Endodermal cell (in vitro differentiated cells): ENCODE measurements around the gene AGBL1. TPM values are rescaled to one million over a fixed set of nuclear protein-coding genes. Genes with fewer than 3 reads are reported as not detected.
A peak's percentile ranks its signal among the peaks of the same experiment; 100 is the strongest.

Experiments
- DNase-seq: peaks from one replicate; pipeline ENCODE4 v3.0.0-alpha.2; 2017
- H3K27ac ChIP-seq: 2 replicates; pipeline ENCODE4 v1.5.1; 2013; ENCODE audit warnings: mild to moderate bottlenecking, low read depth, low read length, moderate library complexity
- H3K27me3 ChIP-seq: 2 replicates; pipeline ENCODE4 v1.6.1; 2013; ENCODE audit warnings: mild to moderate bottlenecking, low read length, moderate library complexity; ENCODE audit not compliant: insufficient read depth, control insufficient read depth, poor library complexity, severe bottlenecking
- H3K36me3 ChIP-seq: 2 replicates; pipeline ENCODE4 v1.7.0; 2013; ENCODE audit warnings: mild to moderate bottlenecking, low read length, moderate library complexity; ENCODE audit not compliant: control insufficient read depth, insufficient read depth
- H3K4me1 ChIP-seq: one replicate; pipeline ENCODE4 v1.7.0; 2013; ENCODE audit warnings: low read length; ENCODE audit not compliant: control insufficient read depth, insufficient read depth
- H3K4me3 ChIP-seq: 2 replicates; pipeline ENCODE4 v1.5.1; 2013; ENCODE audit warnings: mild to moderate bottlenecking, low read length, moderate library complexity
- H3K9ac ChIP-seq: 2 replicates; pipeline ENCODE4 v1.6.1; 2013; ENCODE audit warnings: mild to moderate bottlenecking, low read length, moderate library complexity; ENCODE audit not compliant: poor library complexity, severe bottlenecking; ENCODE audit errors: extremely low read depth
- H3K9me3 ChIP-seq: 2 replicates; pipeline ENCODE4 v1.6.1; 2013; ENCODE audit warnings: mild to moderate bottlenecking, low read length, moderate library complexity; ENCODE audit not compliant: control insufficient read depth
- H3K27ac Mint-ChIP-seq: 2 replicates; pipeline ENCODE4 v1.8.0; 2020; ENCODE audit warnings: mixed read lengths
- H3K27me3 Mint-ChIP-seq: 2 replicates; pipeline ENCODE4 v1.8.0; 2021; ENCODE audit warnings: mild to moderate bottlenecking, mixed read lengths; ENCODE audit not compliant: insufficient read depth
- H3K36me3 Mint-ChIP-seq: 2 replicates; pipeline ENCODE4 v1.8.0; 2020; ENCODE audit warnings: low read depth, mixed read lengths
- H3K4me1 Mint-ChIP-seq: 2 replicates; pipeline ENCODE4 v1.8.0; 2020; ENCODE audit warnings: mixed read lengths
- H3K4me3 Mint-ChIP-seq: 2 replicates; pipeline ENCODE4 v1.8.0; 2020; ENCODE audit warnings: mild to moderate bottlenecking, moderate library complexity, mixed read lengths
- H3K9me3 Mint-ChIP-seq: 2 replicates; pipeline ENCODE4 v1.8.0; 2020; ENCODE audit warnings: mild to moderate bottlenecking, mixed read lengths
- CTCF ChIP-seq: fragments of 200-600 bp; sonication (generic); conservative IDR thresholded peaks from 2 replicates; pipeline ENCODE4 v1.5.0; 2021; ENCODE audit warnings: antibody characterized with exemption, mild to moderate bottlenecking
- WGBS, 2 experiments: methylation state at CpG; one replicate each; pipeline versions ENCODE4 v1.1.5 to v1.1.7; 2013; ENCODE audit warnings: missing lambda C conversion rate in 2 of 2, mixed read lengths in 1 of 2; ENCODE audit not compliant: insufficient coverage in 1 of 2, insufficient read length in 1 of 2; 5-methylcytosine and 5-hydroxymethylcytosine counted together
- total RNA-seq, 2 donors: library from RNA; stranded (reverse); fragmentation: NEBNext Ultra II Directional in 1 of 2; extraction: Animal tissue kit (Norgen Biotek cat#: 25700) in 1 of 2; gene quantifications; 2 replicates in 1 of 2; 3 replicates in 1 of 2; pipeline ENCODE4 v1.2.1, GENCODE V29; 2021

Gene AGBL1
- total RNA-seq, 2 donors from 2014 or later: 0.07 to 0.11 TPM

GRCh38 chr15:86489981-86490380 lies 410.3 kb downstream of the AGBL1 start:
- Mint-ChIP-seq H3K4me3 (no peak overlapping the region), H3K27me3 (peaks cover 26% of the 10 kb centered on the region), H3K9me3 (no peaks in the 10 kb centered on the region), H3K36me3 (no peaks in the 10 kb centered on the region), H3K27ac (no peak overlapping the region), H3K4me1 (peaks cover 13% of the 10 kb centered on the region)
- Histone ChIP-seq H3K9me3 (no peaks in the 10 kb centered on the region), H3K36me3 (no peaks in the 10 kb centered on the region), H3K4me3 (no peak overlapping the region), H3K9ac (no peak overlapping the region), H3K27ac (no peak overlapping the region), H3K27me3 (peaks cover 26% of the 10 kb centered on the region), H3K4me1 (peaks cover 11% of the 10 kb centered on the region)
- TF ChIP-seq CTCF: no peak
- WGBS, 2 experiments: 59 to 79% methylated on average over 5 of the region's 5 CpGs
- DNase-seq: peak; percentile 61

GRCh38 chr15:86491118-86491517 lies 411.4 kb downstream of the AGBL1 start:
- no peak overlapping the region for H3K27ac Mint-ChIP-seq
- H3K27me3 ChIP-seq: peaks cover 18% of the 10 kb centered on the region
- H3K27me3 Mint-ChIP-seq: peaks cover 26% of the 10 kb centered on the region
- peaks cover 17% of the 10 kb centered on the region for H3K4me1 Mint-ChIP-seq
- H3K36me3 Mint-ChIP-seq: no peaks in the 10 kb centered on the region
- peaks cover 11% of the 10 kb centered on the region for H3K4me1 ChIP-seq
- H3K9me3 Mint-ChIP-seq: no peaks in the 10 kb centered on the region
- H3K9me3 ChIP-seq: no peaks in the 10 kb centered on the region
- DNase-seq: no peak
- H3K4me3 Mint-ChIP-seq: no peak overlapping the region
- no peak for TF ChIP-seq CTCF
- H3K36me3 ChIP-seq: no peaks in the 10 kb centered on the region
- H3K9ac ChIP-seq: no peak overlapping the region
- H3K4me3 ChIP-seq: no peak overlapping the region
- H3K27ac ChIP-seq: no peak overlapping the region
- 99 to 100% methylated on average over 2 of the region's 2 CpGs for WGBS, 2 experiments

- Histone ChIP-seq H3K4me1 (peaks cover 11% of the 10 kb centered on the region), H3K9me3 (no peaks in the 10 kb centered on the region), H3K36me3 (no peaks in the 10 kb centered on the region), H3K4me3 (no peak overlapping the region), H3K9ac (no peak overlapping the region), H3K27ac (no peak overlapping the region), H3K27me3 (peaks cover under 1% of the 10 kb centered on the region)
- 77% methylated on average over 3 of the region's 3 CpGs; no CpG with 5 or more reads in 1 of the 2 experiments for WGBS, 2 experiments
- Mint-ChIP-seq H3K27me3 (peaks cover 15% of the 10 kb centered on the region), H3K4me1 (peaks cover 18% of the 10 kb centered on the region), H3K4me3 (no peak overlapping the region), H3K9me3 (no peaks in the 10 kb centered on the region), H3K36me3 (no peaks in the 10 kb centered on the region), H3K27ac (no peak overlapping the region)
- TF ChIP-seq CTCF: no peak
- DNase-seq: no peak
These were observed 414.2 kb downstream of the AGBL1 start for GRCh38 chr15:86493884-86494283.
